Fibroblast of lung (primary cell): ENCODE data around the gene MEGF6. TPM values are rescaled to one million over a fixed set of nuclear protein-coding genes. Genes with fewer than 3 reads are reported as not detected.
A peak's percentile ranks its signal among the peaks of the same experiment; 100 is the strongest.

Experiments
- DNase-seq, 2 donors: peaks; one replicate each; pipeline versions ENCODE4 v3.0.0 to v3.0.0-alpha.2; 2010; ENCODE audit warnings: low read depth in 2 of 2
- H2AFZ ChIP-seq: 2 replicates; pipeline ENCODE4 v1.5.1; 2012; ENCODE audit warnings: low read length, control low read depth, inconsistent platforms
- H3K27ac ChIP-seq: 2 replicates; pipeline ENCODE4 v1.5.1; 2011; ENCODE audit warnings: low read length, control low read depth; ENCODE audit not compliant: insufficient read depth
- H3K27me3 ChIP-seq: 2 replicates; pipeline ENCODE4 v1.5.1; 2011; ENCODE audit warnings: mild to moderate bottlenecking, low read length; ENCODE audit not compliant: control insufficient read depth, insufficient read depth
- H3K36me3 ChIP-seq: 2 replicates; pipeline ENCODE4 v1.5.1; 2011; ENCODE audit warnings: low read length; ENCODE audit not compliant: control insufficient read depth, insufficient read depth
- H3K4me1 ChIP-seq: 2 replicates; pipeline ENCODE4 v1.5.1; 2011; ENCODE audit warnings: low read length; ENCODE audit not compliant: control insufficient read depth, insufficient read depth; ENCODE audit errors: extremely low read depth
- H3K4me2 ChIP-seq: 2 replicates; pipeline ENCODE4 v1.5.1; 2011; ENCODE audit warnings: low read length, control low read depth; ENCODE audit not compliant: insufficient read depth; ENCODE audit errors: extremely low read depth
- H3K4me3 ChIP-seq, 4 experiments: fragments of 200-600 bp in 1 of 4; sonication (generic) in 1 of 4; replicated peaks in 1 of 4; 2 replicates each; pipeline ENCODE4 v1.5.1; 2011 to 2016; ENCODE audit warnings: low read length in 4 of 4, low read depth in 3 of 4, mild to moderate bottlenecking in 3 of 4, control low read depth in 2 of 4, inconsistent platforms in 1 of 4, mixed read lengths in 1 of 4; ENCODE audit not compliant: insufficient read depth in 1 of 4; ENCODE audit errors: control extremely low read depth in 1 of 4
- H3K79me2 ChIP-seq: 2 replicates; pipeline ENCODE4 v1.5.1; 2012; ENCODE audit warnings: mild to moderate bottlenecking, low read length, inconsistent platforms; ENCODE audit not compliant: control insufficient read depth, insufficient read depth
- H3K9ac ChIP-seq: 2 replicates; pipeline ENCODE4 v1.5.1; 2011; ENCODE audit warnings: mild to moderate bottlenecking, low read length, control low read depth; ENCODE audit not compliant: insufficient read depth
- H3K9me3 ChIP-seq: 2 replicates; pipeline ENCODE4 v1.5.1; 2012; ENCODE audit warnings: low read depth, low read length; ENCODE audit not compliant: control insufficient read depth, insufficient read depth
- H4K20me1 ChIP-seq: 2 replicates; pipeline ENCODE4 v1.5.1; 2011; ENCODE audit warnings: low read length; ENCODE audit not compliant: control insufficient read depth, insufficient read depth; ENCODE audit errors: extremely low read depth
- CTCF ChIP-seq, 2 donors: IDR thresholded peaks in 1 of 2; conservative IDR thresholded peaks in 1 of 2; 1 replicate in 1 of 2; 2 replicates in 1 of 2; pipeline ENCODE4 v1.5.1; 2011 to 2012; ENCODE audit warnings: low read length in 2 of 2, control low read depth in 1 of 2, inconsistent platforms in 1 of 2, low read depth in 1 of 2, mild to moderate bottlenecking in 1 of 2
- EZH2 ChIP-seq: IDR thresholded peaks from 2 replicates; pipeline ENCODE4 v1.5.1; 2012; ENCODE audit warnings: low read length, control low read depth, mild to moderate bottlenecking; ENCODE audit errors: missing control alignments
- polyA plus RNA-seq, 2 donors: library from polyadenylated mRNA; depleted of rRNA in 1 of 2; stranded (reverse) in 1 of 2; unstranded in 1 of 2; fragments of >200 nt; gene quantifications; 2 replicates each; pipeline ENCODE4 v1.2.1, GENCODE V29; 2011 to 2012; ENCODE audit warnings: missing spikeins in 1 of 2
- total RNA-seq: library from RNA; depleted of rRNA; stranded (reverse); fragments of >200 nt; gene quantifications from 2 replicates; pipeline ENCODE4 v1.2.1, GENCODE V29; 2014

Gene MEGF6
- total and polyA plus RNA-seq, 2 donors (not counting 1 experiment from before 2014, with no cell fraction given) = 1.6 to 11.6 TPM

DNA sequence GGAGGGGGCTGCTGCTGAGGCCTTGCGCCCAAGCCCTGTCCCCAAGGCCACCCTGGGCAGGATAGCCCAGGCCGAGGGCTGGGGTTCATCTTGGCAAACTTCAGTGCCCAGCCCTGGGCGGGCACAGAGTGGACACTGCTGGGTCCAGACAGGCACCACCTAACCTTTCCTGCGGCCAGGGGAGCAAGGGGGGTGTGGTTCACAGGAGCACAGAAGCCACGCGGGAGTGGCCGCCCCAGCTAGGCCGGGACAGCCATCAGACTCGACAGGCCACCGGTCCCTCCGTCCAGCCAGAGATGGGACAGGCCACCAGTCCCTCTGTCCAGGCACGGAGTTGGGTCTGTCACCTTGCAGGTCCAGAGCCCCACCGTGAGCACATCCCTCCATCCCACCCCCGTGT, 127.9 kb downstream of the MEGF6 start:
- H3K27ac ChIP-seq = no peak overlapping the region
- no peaks in the 10 kb centered on the region for H3K36me3 ChIP-seq
- DNase-seq = no peak
- no peak overlapping the region for H3K9ac ChIP-seq
- no peak overlapping the region for H2AFZ ChIP-seq
- no peaks in the 10 kb centered on the region for H3K27me3 ChIP-seq
- no peaks in the 10 kb centered on the region for H3K79me2 ChIP-seq
- TF ChIP-seq CTCF (conservative IDR thresholded peaks at IDR 0.05 in 1 of 2, IDR thresholded peaks at IDR 0.05 in 1 of 2; ENCODE audit: low read depth in 1 of 2, low read length in 2 of 2) = no peak
- no peak for TF ChIP-seq EZH2
- H3K9me3 ChIP-seq = no peaks in the 10 kb centered on the region
- H3K4me1 ChIP-seq = no peaks in the 10 kb centered on the region
- no peak overlapping the region for H3K4me3 ChIP-seq
- H4K20me1 ChIP-seq = no peaks in the 10 kb centered on the region
- H3K4me2 ChIP-seq = no peak overlapping the region

- TF ChIP-seq EZH2 (no peak), CTCF (conservative IDR thresholded peaks at IDR 0.05 in 1 of 2, IDR thresholded peaks at IDR 0.05 in 1 of 2; ENCODE audit: low read depth in 1 of 2, low read length in 2 of 2) (peak in 1 of 2 donors; percentile 6)
- H4K20me1 ChIP-seq = no peaks in the 10 kb centered on the region
- DNase-seq = no peak
- no peaks in the 10 kb centered on the region for H3K27me3 ChIP-seq
- H3K9me3 ChIP-seq = no peaks in the 10 kb centered on the region
- no peaks in the 10 kb centered on the region for H3K4me1 ChIP-seq
- no peak overlapping the region for H3K4me2 ChIP-seq
- H2AFZ ChIP-seq = no peak overlapping the region
- H3K79me2 ChIP-seq = no peaks in the 10 kb centered on the region
- no peak overlapping the region for H3K27ac ChIP-seq
- no peaks in the 10 kb centered on the region for H3K36me3 ChIP-seq
- H3K9ac ChIP-seq = no peak overlapping the region
- H3K4me3 ChIP-seq = no peak overlapping the region
These were observed 128.9 kb downstream of the MEGF6 start for GRCh38 chr1:3482378-3482849.

DNA sequence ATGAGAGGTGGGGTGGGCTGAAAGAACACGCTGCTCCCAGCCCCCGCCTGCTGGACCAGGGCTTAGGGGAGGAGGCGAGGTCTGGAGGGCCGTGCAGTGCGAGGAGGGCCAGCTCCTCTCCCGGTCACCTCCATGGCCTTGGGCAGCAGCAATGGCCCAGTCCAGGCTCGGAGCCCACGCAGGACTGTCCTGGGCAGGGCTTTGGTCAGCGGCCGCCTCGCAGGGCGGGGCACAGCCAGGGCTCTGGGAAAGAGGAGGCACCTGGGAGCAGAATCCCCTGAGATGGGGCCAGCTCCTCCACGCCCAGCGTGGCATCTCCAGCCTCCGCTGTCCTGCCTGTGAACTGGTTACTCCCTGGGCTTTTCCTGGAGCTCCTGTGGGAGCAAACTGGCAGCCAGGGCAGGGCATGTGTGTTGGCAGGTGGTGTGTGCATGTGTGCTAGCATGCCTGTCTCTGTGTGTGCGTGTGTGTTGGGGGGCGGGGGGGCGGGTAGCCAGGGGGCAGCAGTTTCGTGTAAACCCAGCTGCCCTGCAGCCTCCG, 129.4 kb downstream of the MEGF6 start:
- Histone ChIP-seq H3K79me2 (no peaks in the 10 kb centered on the region), H3K4me2 (no peak overlapping the region), H3K4me3 (no peak overlapping the region), H4K20me1 (no peaks in the 10 kb centered on the region), H2AFZ (no peak overlapping the region), H3K9me3 (no peaks in the 10 kb centered on the region), H3K36me3 (no peaks in the 10 kb centered on the region), H3K27me3 (no peaks in the 10 kb centered on the region), H3K27ac (no peak overlapping the region), H3K9ac (no peak overlapping the region), H3K4me1 (no peaks in the 10 kb centered on the region)
- no peak for TF ChIP-seq EZH2
- TF ChIP-seq CTCF (conservative IDR thresholded peaks at IDR 0.05 in 1 of 2, IDR thresholded peaks at IDR 0.05 in 1 of 2; ENCODE audit: low read depth in 1 of 2, low read length in 2 of 2) = no peak
- DNase-seq = no peak
